Ecto neural progenitor cell (in vitro differentiated cells): ENCODE measurements around the gene NRXN3.
A peak's percentile ranks its signal among the peaks of the same experiment; 100 is the strongest.

ENCODE experiments used
- DNase-seq: peaks from one replicate; pipeline ENCODE4 v3.0.0-alpha.2; 2018; ENCODE audit warnings: low spot score

Gene NRXN3

GRCh38 chr14:78170203-78170602 is at the start of gene NRXN3:
Gene NRXN3, plus strand, starts transcription at chr14:78170373. Its CDS starts 72,721 bp downstream, at chr14:78243094.
- peak; percentile 82 for DNase-seq

DNA sequence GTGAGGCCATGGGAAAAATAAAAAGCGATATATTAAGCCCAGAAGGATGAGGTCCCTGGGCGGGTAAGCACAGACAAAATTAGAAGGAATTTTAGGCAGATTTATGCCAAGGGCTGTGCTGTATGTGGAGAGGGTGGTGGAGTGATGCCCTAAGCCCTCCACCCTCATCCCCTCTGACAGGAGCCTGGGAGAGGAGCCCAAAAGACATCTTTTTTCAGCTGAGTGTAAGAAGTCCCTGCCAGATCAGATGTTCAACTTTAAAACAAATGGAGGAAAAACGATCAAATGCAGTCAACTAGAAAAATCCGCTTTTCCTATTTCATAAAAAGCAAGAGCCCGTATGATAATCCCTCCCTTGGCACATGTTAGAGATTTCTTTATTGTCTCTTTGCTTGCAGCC is 47.7 kb upstream of the NRXN3 start:
- no peak for DNase-seq

DNA sequence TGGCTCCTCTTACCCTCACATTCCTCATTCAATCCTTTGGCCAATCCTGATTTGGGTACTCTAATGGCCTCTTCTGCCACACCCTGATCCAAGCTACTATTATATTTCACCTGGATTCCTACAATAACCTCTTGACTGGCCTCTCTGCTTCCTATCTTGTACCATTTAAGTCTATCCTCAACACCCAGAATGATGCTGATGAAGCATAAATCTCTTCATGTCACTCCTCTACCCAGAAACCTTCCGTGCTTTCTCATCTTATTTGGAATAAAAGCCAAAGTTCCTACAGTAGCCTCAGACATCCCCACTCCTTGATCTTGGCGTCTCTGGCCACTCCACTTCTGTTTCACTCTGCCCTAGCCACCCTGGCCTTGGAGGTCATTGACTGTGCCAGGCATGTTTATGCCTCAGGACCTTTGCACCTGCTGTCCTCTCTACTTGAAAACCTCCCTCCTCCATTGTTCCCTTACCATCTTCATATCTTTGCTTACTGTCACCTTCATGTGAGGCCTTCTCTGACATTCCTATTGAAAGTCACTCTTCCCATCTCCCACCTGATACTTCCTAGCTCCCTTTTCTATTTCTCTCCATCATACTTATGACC is 46.4 kb upstream of the NRXN3 start:
- no peak for DNase-seq

DNA sequence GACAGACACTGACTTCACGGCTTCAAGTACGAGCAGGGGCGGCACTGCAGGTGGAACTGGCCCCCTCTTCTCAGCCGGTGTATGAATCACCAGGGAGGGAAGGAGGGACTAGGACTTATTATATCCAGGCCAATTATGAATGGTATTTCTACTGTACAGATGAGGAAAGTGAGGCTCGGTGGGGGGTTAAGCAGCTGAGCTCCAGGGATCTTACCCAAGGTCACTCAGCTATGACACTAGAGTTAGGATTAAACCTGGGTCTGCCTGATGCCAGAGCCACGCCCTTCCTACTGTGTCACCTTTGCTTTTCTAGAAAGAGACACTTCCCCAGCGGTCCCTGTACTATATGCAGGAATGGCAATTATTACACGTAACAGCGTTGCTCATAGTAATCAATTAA is 42.2 kb upstream of the NRXN3 start:
- no peak for DNase-seq

DNA sequence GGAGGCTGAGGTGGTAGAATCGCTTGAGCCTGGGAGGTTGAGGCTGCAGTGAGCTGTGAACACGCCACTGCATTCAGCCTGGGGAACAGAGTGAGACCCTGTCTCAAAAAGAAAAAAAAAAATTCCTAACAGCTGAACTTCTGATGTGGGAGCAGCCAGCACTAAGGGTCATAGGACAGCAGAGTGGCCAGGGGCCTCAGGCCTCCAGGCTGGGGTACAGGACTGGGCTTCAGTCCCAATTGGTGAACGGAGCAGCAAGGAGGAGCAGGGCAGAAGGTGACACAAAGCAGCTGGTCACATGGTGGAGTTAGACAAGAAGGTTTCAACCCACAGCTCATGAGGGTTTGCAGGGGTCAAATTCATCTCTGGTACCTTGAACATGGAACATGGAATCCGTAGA is 40.8 kb upstream of the NRXN3 start:
- no peak for DNase-seq

- DNase-seq = no peak
These were observed 39.8 kb upstream of the NRXN3 start for GRCh38 chr14:78130356-78130755.

DNA sequence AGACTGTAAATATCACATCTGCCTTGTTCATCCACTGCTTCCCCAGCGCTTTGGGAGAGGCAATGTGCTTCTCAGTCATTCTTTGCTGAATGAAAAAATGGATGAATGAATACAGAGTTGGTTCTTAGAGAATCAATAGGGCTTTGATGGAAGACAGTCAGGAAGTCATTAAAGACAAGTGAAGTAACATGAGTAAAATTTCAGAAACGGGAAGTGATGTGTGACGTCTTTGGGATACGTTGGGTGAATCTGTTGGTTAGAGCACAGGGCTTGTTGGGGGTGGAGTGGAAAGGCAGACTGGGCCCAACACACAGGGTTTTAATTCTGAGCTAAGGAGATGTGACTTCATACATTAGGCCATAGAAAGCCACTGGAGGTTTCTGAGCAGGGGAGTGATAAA is 39.0 kb upstream of the NRXN3 start:
- no peak for DNase-seq

- no peak for DNase-seq
These were observed 38.6 kb upstream of the NRXN3 start for GRCh38 chr14:78131616-78132015.

DNA sequence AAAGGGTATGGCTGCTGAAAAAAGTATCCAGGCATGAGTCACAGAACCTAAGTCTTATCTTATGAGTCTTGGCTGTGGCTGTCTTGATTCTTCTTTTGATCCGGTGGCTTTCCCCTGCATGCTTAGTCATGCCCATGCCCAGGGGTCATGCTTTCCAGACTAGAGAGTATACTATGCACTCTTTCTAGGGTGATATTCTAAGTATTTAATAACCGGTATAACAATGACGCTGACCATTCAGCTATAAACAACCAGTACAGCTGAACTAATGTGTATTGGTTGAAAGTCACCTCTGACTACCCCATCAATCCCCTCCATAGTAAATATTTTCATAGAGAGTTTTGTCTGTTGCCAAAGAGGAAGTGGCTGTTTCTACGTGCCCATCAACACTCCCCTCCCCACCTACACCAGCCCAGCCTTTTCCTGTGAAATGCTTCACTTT is 34.7 kb upstream of the NRXN3 start:
- no peak for DNase-seq

- DNase-seq = no peak
These were observed 33.5 kb upstream of the NRXN3 start for GRCh38 chr14:78136695-78137094.

GRCh38 chr14:78141590-78141989 is 28.6 kb upstream of the NRXN3 start:
- no peak for DNase-seq

GRCh38 chr14:78142998-78143397 is 27.2 kb upstream of the NRXN3 start:
- no peak for DNase-seq

DNA sequence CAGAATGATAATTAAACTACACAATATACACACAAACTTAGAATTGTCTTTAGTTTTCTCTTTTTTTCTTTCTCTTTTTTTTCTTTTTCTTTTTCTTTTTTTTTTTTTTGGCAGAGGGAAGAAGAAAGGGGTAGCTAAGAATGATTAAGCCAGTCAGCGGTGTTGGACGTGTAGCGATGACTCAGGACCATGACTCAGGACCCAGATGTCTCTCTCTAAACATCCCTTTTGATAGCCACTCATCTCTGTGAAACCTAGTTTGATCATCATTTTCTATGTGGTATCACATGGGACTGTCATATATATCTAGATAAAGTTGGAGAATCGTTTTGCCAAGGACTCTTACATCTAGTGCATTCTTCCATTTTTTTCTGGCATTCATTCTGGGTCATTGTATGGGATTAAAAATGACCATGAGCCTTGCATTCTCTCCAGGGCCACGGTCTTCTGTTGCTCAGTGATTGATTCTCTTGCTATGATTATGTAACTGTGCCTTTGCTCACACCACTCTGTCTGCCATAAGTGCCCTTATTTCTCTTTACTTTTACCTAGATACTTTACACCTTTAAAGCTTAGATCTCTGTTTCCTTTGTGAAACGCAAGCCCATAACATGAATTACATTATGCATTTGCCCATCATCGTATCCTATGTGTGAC is 26.6 kb upstream of the NRXN3 start:
- DNase-seq = no peak

GRCh38 chr14:78152201-78153063 is 17.7 kb upstream of the NRXN3 start:
- DNase-seq = no peak

- no peak for DNase-seq
These were observed 17.2 kb upstream of the NRXN3 start for GRCh38 chr14:78153064-78153341.

- no peak for DNase-seq
These were observed 15.3 kb upstream of the NRXN3 start for GRCh38 chr14:78154827-78155226.

DNA sequence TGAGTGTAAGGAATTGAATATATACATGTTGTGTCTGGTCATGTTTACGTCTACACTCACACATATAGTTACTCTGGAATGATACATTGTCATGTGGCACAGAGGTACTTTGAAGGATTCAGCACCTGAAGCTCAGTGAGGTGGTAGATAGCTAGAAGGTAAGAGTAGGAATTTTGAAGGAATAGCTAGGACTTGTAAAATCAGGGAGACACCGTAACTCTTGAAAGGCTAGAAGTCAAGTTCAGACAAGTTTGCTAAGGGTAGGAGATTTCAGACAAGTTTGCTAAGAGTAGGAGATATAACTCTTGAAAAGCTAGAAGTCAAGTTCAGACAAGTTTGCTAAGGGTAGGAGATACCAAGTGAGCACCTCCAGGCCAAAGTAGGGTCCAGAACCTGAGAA is 14.0 kb upstream of the NRXN3 start:
- no peak for DNase-seq

- DNase-seq = peak; percentile 61
These were observed 12.4 kb upstream of the NRXN3 start for GRCh38 chr14:78157494-78158437.

DNA sequence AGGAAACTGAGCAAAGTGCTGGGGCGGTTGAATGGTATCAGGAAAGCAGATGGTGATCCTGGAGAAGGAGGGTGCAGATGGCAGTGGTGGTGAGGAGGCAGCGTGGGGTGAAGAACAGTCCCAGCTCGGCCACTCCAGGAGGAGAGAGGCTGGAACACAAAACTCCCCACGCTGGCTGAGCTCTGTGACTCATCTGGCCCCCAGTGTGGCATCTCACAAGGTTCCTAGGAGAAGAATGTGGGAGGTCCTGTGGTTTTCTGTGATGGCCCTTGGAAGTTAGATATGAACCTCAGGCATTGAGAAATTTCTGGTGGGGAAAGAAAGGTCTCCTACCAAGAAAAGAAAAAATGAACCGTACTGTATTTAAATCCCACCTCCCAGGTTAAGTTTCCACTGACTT is 8.0 kb upstream of the NRXN3 start:
- no peak for DNase-seq

- DNase-seq = peak; percentile 71
These were observed 5.8 kb upstream of the NRXN3 start for GRCh38 chr14:78164226-78164853.

GRCh38 chr14:78172428-78172827 is 2.3 kb downstream of the NRXN3 start:
- DNase-seq = no peak
